GM10266 (cell line): Measurements from ENCODE around the gene DEFB128.
"Not testable (repeated sequence)": the region's sequence is repeated elsewhere in the genome, so short reads cannot be mapped to it uniquely, and the experiment has no call there.

Source experiments
- DNase-seq: peaks from one replicate; pipeline ENCODE4 v3.0.0; 2012; ENCODE audit errors: extremely low spot score
- CTCF ChIP-seq: IDR thresholded peaks from 2 replicates; pipeline ENCODE4 v1.5.1; 2012; ENCODE audit warnings: mild to moderate bottlenecking, low read depth; ENCODE audit not compliant: control insufficient read depth, insufficient read depth; ENCODE audit errors: missing control alignments

Gene DEFB128

GRCh38 chr20:219290-220115 is 30.0 kb upstream of the DEFB128 start:
- peak; percentile 32 for TF ChIP-seq CTCF
- no peak for DNase-seq

- no peak for DNase-seq
- no peak for TF ChIP-seq CTCF
Observed at GRCh38 chr20:217266-217665, 27.8 kb upstream of the DEFB128 start.

DNA sequence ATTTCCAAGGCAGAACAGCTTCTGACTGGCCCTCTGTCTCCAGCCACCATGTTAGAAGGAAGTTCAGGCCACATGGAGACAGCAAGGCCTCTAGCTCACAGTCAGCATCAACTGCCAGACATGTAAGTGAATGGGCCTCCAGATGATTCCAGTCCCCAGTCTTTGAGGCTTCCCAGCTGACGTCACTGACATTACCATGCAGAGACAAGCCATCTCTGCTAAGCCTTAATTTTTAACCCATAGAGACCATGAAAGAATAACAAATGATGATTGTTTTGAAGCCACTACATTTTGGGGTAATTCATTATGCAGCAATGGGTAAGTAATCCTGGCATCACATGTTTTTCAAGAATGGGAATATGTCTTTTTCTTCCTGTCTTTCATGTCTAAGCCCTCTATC is 26.3 kb upstream of the DEFB128 start:
- no peak for TF ChIP-seq CTCF
- no peak for DNase-seq

DNA sequence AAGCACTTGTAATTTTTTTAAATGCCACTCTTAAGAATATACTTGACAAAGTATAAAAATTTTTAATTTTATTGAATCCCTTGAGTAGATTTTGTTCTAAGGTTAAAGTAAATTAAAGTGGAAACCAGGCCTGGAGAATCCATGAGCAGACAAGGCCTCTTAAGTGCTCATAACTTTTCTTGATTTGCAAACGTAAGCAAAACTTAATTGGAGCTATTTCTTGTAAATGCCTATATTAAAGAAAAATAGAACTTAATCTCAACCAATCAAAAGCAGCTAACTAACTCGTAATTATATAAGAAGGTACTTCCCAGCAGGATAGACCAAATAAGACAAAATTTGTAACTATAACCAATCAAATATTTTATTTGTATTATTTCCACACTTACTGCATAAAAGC is 24.9 kb upstream of the DEFB128 start:
- no peak for TF ChIP-seq CTCF
- DNase-seq: no peak

DNA sequence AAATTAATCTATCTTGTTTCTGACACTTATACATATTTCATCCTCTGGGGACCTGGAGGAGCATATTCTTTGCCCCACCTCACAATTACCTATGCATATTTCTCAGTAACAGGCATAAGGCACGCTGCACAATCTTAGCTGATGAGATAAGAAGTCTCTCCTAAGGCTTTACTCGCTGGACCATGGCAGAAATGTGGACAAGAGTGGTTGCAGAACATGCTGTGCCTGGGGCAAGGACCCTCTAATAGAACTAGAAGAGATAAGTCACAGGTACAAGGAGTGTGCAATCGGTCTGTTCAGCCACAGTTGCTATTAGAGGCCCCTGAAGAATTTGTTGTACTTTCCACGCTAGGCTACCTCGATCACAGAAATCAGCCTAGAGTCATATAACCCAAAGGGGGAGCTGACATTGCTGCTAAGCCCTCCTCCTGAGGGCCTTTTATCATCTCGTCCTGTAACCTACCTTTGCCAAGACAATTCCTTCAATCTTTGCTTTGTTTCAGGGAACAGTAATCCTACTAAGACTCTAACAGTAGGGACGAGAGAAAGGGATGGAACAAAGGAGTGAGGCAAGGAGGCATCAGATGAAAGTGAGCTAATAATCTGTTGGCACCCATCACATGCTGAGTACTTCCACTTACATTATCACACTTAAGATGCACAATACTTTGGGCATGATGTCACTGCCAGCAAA is 21.4 kb upstream of the DEFB128 start:
- TF ChIP-seq CTCF: no peak
- DNase-seq: no peak

DNA sequence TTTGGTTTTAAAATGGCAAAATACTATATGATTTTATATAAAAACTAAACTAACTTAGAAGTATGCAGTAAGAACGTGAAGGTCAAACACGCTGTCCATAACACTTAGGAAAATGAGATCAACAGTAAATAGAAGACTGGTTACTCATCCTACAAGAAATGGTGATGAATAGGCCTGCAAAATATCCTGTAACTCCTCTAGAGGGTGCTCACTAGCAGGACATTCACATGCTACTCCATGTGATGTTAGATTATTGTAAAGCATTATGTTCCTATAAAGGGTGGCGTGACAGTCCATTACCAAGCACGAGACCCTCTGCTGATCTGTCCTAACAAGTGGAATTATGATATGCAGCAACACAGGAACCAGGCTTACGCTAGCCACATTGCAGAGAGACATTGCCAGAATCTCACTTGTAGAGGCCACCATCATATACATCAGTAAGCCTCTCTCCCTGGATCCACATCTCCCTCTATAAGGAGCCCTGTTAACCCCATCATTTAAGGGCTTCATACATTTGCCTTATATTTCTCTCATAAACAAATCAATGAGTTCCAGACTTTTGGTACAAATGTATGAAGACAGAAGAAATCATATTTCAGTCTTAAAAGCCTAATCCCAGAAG is 19.5 kb upstream of the DEFB128 start:
- peak; percentile 25 for DNase-seq
- peak; percentile 60 for TF ChIP-seq CTCF

DNA sequence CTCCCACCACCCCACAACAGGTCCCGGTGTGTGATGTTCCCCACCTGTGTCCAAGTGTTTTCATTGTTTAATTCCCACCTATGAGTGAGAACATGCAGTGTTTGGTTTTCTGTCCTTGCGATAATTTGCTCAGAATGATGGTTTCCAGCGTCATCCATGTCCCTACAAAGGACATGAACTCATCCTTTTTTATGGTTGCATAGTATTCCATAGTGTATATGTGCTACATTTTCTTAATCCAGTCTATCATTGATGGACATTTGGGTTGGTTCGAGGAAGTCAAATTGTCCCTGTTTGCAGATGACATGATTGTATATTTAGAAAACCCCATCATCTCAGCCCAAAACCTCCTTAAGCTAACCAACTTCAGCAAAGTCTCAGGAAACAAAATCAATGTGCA is 14.1 kb upstream of the DEFB128 start:
- not testable (repeated sequence) for DNase-seq
